Muscle layer of colon (tissue), 2 donors: ENCODE measurements around the gene LPP.

Source experiments
- H3K27ac ChIP-seq: one replicate; pipeline ENCODE4 v1.7.0; 2013; ENCODE audit warnings: low read depth, mild to moderate bottlenecking, low read length, moderate library complexity
- H3K27me3 ChIP-seq, 2 donors: one replicate each; pipeline ENCODE4 v1.7.0; 2013; ENCODE audit warnings: low read length in 2 of 2, mild to moderate bottlenecking in 2 of 2; ENCODE audit not compliant: insufficient read depth in 2 of 2, control insufficient read depth in 1 of 2
- H3K36me3 ChIP-seq: one replicate; pipeline ENCODE4 v1.7.0; 2013; ENCODE audit warnings: mild to moderate bottlenecking, low read length; ENCODE audit not compliant: insufficient read depth
- H3K4me1 ChIP-seq: one replicate; pipeline ENCODE4 v1.7.0; 2013; ENCODE audit warnings: mild to moderate bottlenecking, low read length; ENCODE audit not compliant: insufficient read depth
- H3K4me3 ChIP-seq, 2 donors: one replicate each; pipeline ENCODE4 v1.7.0; 2013; ENCODE audit warnings: low read length in 2 of 2, low read depth in 1 of 2, mild to moderate bottlenecking in 1 of 2, moderate library complexity in 1 of 2
- H3K9ac ChIP-seq: one replicate; pipeline ENCODE4 v1.7.0; 2013; ENCODE audit warnings: low read length
- H3K9me3 ChIP-seq: one replicate; pipeline ENCODE4 v1.7.0; 2013; ENCODE audit warnings: mild to moderate bottlenecking, low read length
- donor health status: abdominal sarcoma.
- donor health status: Adenocarcinoma of cecum.

LPP gene

GRCh38 chr3:188257384-188258026 lies 103.5 kb downstream of the LPP start:
- no peak overlapping the region for H3K4me3 ChIP-seq
- H3K9me3 ChIP-seq: no peaks in the 10 kb centered on the region
- peaks cover 3% of the 10 kb centered on the region for H3K36me3 ChIP-seq
- H3K9ac ChIP-seq: no peak overlapping the region
- H3K4me1 ChIP-seq: peaks cover 74% of the 10 kb centered on the region
- no peaks in the 10 kb centered on the region for H3K27me3 ChIP-seq
- peak overlapping the region; percentile 52 for H3K27ac ChIP-seq

- Histone ChIP-seq H3K4me3 (no peak overlapping the region), H3K27me3 (no peaks in the 10 kb centered on the region), H3K9me3 (no peaks in the 10 kb centered on the region), H3K9ac (no peak overlapping the region), H3K4me1 (peaks cover 84% of the 10 kb centered on the region), H3K27ac (peak overlapping the region; percentile 60), H3K36me3 (peaks cover 3% of the 10 kb centered on the region)
Measured at GRCh38 chr3:188259191-188259590, 105.2 kb downstream of the LPP start.

- Histone ChIP-seq H3K27ac (peak overlapping the region; percentile 60), H3K36me3 (peaks cover 3% of the 10 kb centered on the region), H3K9ac (no peak overlapping the region), H3K27me3 (no peaks in the 10 kb centered on the region), H3K4me1 (peaks cover 84% of the 10 kb centered on the region), H3K9me3 (no peaks in the 10 kb centered on the region), H3K4me3 (no peak overlapping the region)
Measured at GRCh38 chr3:188259596-188259995, 105.6 kb downstream of the LPP start.

GRCh38 chr3:188261011-188261410 lies 107.1 kb downstream of the LPP start:
- H3K36me3 ChIP-seq: no peaks in the 10 kb centered on the region
- peak overlapping the region; percentile 76 for H3K27ac ChIP-seq
- H3K4me1 ChIP-seq: peaks cover 90% of the 10 kb centered on the region
- H3K4me3 ChIP-seq: no peak overlapping the region
- no peaks in the 10 kb centered on the region for H3K9me3 ChIP-seq
- H3K27me3 ChIP-seq: no peaks in the 10 kb centered on the region
- H3K9ac ChIP-seq: no peak overlapping the region

- Histone ChIP-seq H3K27ac (peak overlapping the region; percentile 76), H3K9ac (peak overlapping the region; percentile 58), H3K4me3 (no peak overlapping the region), H3K4me1 (peaks cover 95% of the 10 kb centered on the region), H3K27me3 (no peaks in the 10 kb centered on the region), H3K36me3 (no peaks in the 10 kb centered on the region), H3K9me3 (no peaks in the 10 kb centered on the region)
Measured at GRCh38 chr3:188262488-188262887, 108.5 kb downstream of the LPP start.

- H3K9me3 ChIP-seq: no peaks in the 10 kb centered on the region
- H3K27ac ChIP-seq: peak overlapping the region; percentile 76
- no peak overlapping the region for H3K4me3 ChIP-seq
- peak overlapping the region; percentile 58 for H3K9ac ChIP-seq
- H3K27me3 ChIP-seq: no peaks in the 10 kb centered on the region
- peaks cover 95% of the 10 kb centered on the region for H3K4me1 ChIP-seq
- H3K36me3 ChIP-seq: no peaks in the 10 kb centered on the region
Measured at GRCh38 chr3:188262913-188263683, 109.1 kb downstream of the LPP start.

- Histone ChIP-seq H3K9ac (peak overlapping the region; percentile 62), H3K27ac (peak overlapping the region; percentile 76), H3K9me3 (no peaks in the 10 kb centered on the region), H3K4me1 (peaks cover 92% of the 10 kb centered on the region), H3K36me3 (no peaks in the 10 kb centered on the region), H3K27me3 (no peaks in the 10 kb centered on the region), H3K4me3 (peak overlapping the region in 1 of 2 donors; percentile 12)
Measured at GRCh38 chr3:188264226-188265207, 110.6 kb downstream of the LPP start.

- peak overlapping the region in 1 of 2 donors; percentile 33 for H3K4me3 ChIP-seq
- H3K4me1 ChIP-seq: peaks cover 92% of the 10 kb centered on the region
- peak overlapping the region; percentile 62 for H3K9ac ChIP-seq
- peak overlapping the region; percentile 76 for H3K27ac ChIP-seq
- H3K36me3 ChIP-seq: no peaks in the 10 kb centered on the region
- H3K27me3 ChIP-seq: no peaks in the 10 kb centered on the region
- no peaks in the 10 kb centered on the region for H3K9me3 ChIP-seq
Measured at GRCh38 chr3:188266562-188267274, 112.8 kb downstream of the LPP start.

- Histone ChIP-seq H3K9ac (no peak overlapping the region), H3K27me3 (no peaks in the 10 kb centered on the region), H3K9me3 (no peaks in the 10 kb centered on the region), H3K4me3 (no peak overlapping the region), H3K36me3 (no peaks in the 10 kb centered on the region), H3K4me1 (peaks cover 94% of the 10 kb centered on the region), H3K27ac (peak overlapping the region; percentile 76)
Measured at GRCh38 chr3:188267790-188268335, 113.9 kb downstream of the LPP start.

GRCh38 chr3:188268336-188268735 lies 114.4 kb downstream of the LPP start:
- H3K9ac ChIP-seq: no peak overlapping the region
- no peaks in the 10 kb centered on the region for H3K9me3 ChIP-seq
- H3K36me3 ChIP-seq: no peaks in the 10 kb centered on the region
- H3K4me3 ChIP-seq: no peak overlapping the region
- no peaks in the 10 kb centered on the region for H3K27me3 ChIP-seq
- peak overlapping the region; percentile 76 for H3K27ac ChIP-seq
- H3K4me1 ChIP-seq: peaks cover 94% of the 10 kb centered on the region
